Neural cell (in vitro differentiated cells): ENCODE measurements around the gene GAL. TPM values are rescaled to one million over a fixed set of nuclear protein-coding genes. Genes with fewer than 3 reads are reported as not detected.

Experiments used
- H2AFZ ChIP-seq: fragments of 200-600, 300-800 bp; sonication (generic), shearing (Covaris generic); 2 replicates; pipeline ENCODE4 v1.6.0; 2014; ENCODE audit warnings: low read depth, mild to moderate bottlenecking, antibody characterized with exemption, low read length, moderate library complexity
- H3F3A ChIP-seq: fragments of 200-600 bp; shearing (Covaris generic); 2 replicates; pipeline ENCODE4 v1.6.1; 2016; ENCODE audit warnings: mild to moderate bottlenecking, moderate library complexity, mixed read lengths, antibody characterized with exemption, low read length; ENCODE audit not compliant: insufficient read depth, poor library complexity, severe bottlenecking
- H3K27ac ChIP-seq: fragments of 200-600, 300-800 bp; sonication (generic), shearing (Covaris generic); 2 replicates; pipeline ENCODE4 v1.5.1; 2014; ENCODE audit warnings: mild to moderate bottlenecking, low read length, moderate library complexity
- H3K27me3 ChIP-seq: fragments of 300-800, 200-600 bp; sonication (generic), shearing (Covaris generic); 2 replicates; pipeline ENCODE4 v1.6.0; 2014; ENCODE audit warnings: mild to moderate bottlenecking, low read depth, low read length, moderate library complexity; ENCODE audit not compliant: insufficient read depth
- H3K36me3 ChIP-seq: fragments of 300-800, 200-600 bp; sonication (generic), shearing (Covaris generic); 2 replicates; pipeline ENCODE4 v1.5.1; 2014; ENCODE audit warnings: mild to moderate bottlenecking, antibody characterized with exemption, low read length, moderate library complexity; ENCODE audit not compliant: insufficient read depth
- H3K4me2 ChIP-seq: fragments of 300-800, 200-600 bp; sonication (generic), shearing (Covaris generic); 2 replicates; pipeline ENCODE4 v1.6.0; 2014; ENCODE audit warnings: mild to moderate bottlenecking, low read length
- H3K4me3 ChIP-seq: fragments of 300-800, 200-600 bp; sonication (generic), shearing (Covaris generic); 2 replicates; pipeline ENCODE4 v1.5.1; 2014; ENCODE audit warnings: mild to moderate bottlenecking, low read length, moderate library complexity
- H3K79me2 ChIP-seq: fragments of 200-600 bp; shearing (Covaris generic); replicated peaks from 2 replicates; pipeline ENCODE4 v1.6.0; 2014; ENCODE audit warnings: mild to moderate bottlenecking, low read length, moderate library complexity; ENCODE audit not compliant: insufficient read depth
- H3K9ac ChIP-seq: fragments of 300-800, 200-600 bp; sonication (generic), shearing (Covaris generic); 2 replicates; pipeline ENCODE4 v1.6.1; 2016; ENCODE audit warnings: mild to moderate bottlenecking, low read length, mixed read lengths
- H3K9me2 ChIP-seq: fragments of 200-600 bp; shearing (Covaris generic); 2 replicates; pipeline ENCODE4 v1.6.1; 2016; ENCODE audit warnings: mild to moderate bottlenecking, low read length, mixed read lengths; ENCODE audit not compliant: insufficient read depth
- H3K9me3 ChIP-seq: fragments of 200-600, 300-800 bp; sonication (generic), shearing (Covaris generic); 2 replicates; pipeline ENCODE4 v1.6.1; 2016; ENCODE audit warnings: mild to moderate bottlenecking, mixed run types, low read length, moderate library complexity, mixed read lengths
- H4K20me1 ChIP-seq: fragments of 200-600 bp; shearing (Covaris generic); 2 replicates; pipeline ENCODE4 v1.6.1; 2016; ENCODE audit warnings: mild to moderate bottlenecking, mixed run types; ENCODE audit not compliant: insufficient read depth
- CTCF ChIP-seq: fragments of 450-650 bp; IDR thresholded peaks from 2 replicates; pipeline ENCODE4 v1.5.1; 2014; ENCODE audit warnings: antibody characterized with exemption, mild to moderate bottlenecking, moderate library complexity; ENCODE audit not compliant: poor library complexity, severe bottlenecking
- EP300 ChIP-seq: fragments of 450-650 bp; conservative IDR thresholded peaks from 2 replicates; pipeline ENCODE4 v1.6.1; 2014; ENCODE audit warnings: antibody characterized with exemption, mild to moderate bottlenecking, moderate library complexity; ENCODE audit not compliant: poor library complexity, severe bottlenecking
- EZH2 ChIP-seq: fragments of 200-600, 300-800 bp; shearing (Covaris generic), sonication (generic); IDR thresholded peaks from 2 replicates; pipeline ENCODE4 v1.6.1; 2014; ENCODE audit warnings: antibody characterized with exemption, low read length, borderline replicate concordance, mild to moderate bottlenecking; ENCODE audit not compliant: insufficient read depth, poor library complexity, severe bottlenecking
- MXI1 ChIP-seq: fragments of 450-650 bp; conservative IDR thresholded peaks from 2 replicates; pipeline ENCODE4 v1.6.1; 2014; ENCODE audit warnings: antibody characterized with exemption, mild to moderate bottlenecking; ENCODE audit not compliant: poor library complexity, severe bottlenecking
- POLR2AphosphoS5 ChIP-seq: IDR thresholded peaks from 2 replicates; pipeline ENCODE4 v1.6.1; 2012
- RAD21 ChIP-seq: fragments of 450-650 bp; conservative IDR thresholded peaks from 2 replicates; pipeline ENCODE4 v1.6.1; 2014; ENCODE audit warnings: antibody characterized with exemption, mild to moderate bottlenecking, moderate library complexity
- SMC3 ChIP-seq: fragments of 450-650 bp; conservative IDR thresholded peaks from 2 replicates; pipeline ENCODE4 v1.6.1; 2014; ENCODE audit warnings: antibody characterized with exemption, mild to moderate bottlenecking, moderate library complexity; ENCODE audit not compliant: poor library complexity
- TAF1 ChIP-seq: IDR thresholded peaks from 2 replicates; pipeline ENCODE4 v1.6.1; 2012; ENCODE audit warnings: low read depth
- polyA plus RNA-seq: library from polyadenylated mRNA; depleted of rRNA; stranded (reverse); fragments of >200 nt; gene quantifications from 2 replicates; pipeline ENCODE4 v1.2.3, GENCODE V29; 2014
- TF ChIP-seq, protein P1 (sequence below): IDR thresholded peaks from 2 replicates; pipeline ENCODE4 v1.6.1; 2012; ENCODE audit warnings: borderline replicate concordance

The GAL gene
- polyA plus RNA-seq, 1 donor from 2014 or later = 2.1 TPM

DNA sequence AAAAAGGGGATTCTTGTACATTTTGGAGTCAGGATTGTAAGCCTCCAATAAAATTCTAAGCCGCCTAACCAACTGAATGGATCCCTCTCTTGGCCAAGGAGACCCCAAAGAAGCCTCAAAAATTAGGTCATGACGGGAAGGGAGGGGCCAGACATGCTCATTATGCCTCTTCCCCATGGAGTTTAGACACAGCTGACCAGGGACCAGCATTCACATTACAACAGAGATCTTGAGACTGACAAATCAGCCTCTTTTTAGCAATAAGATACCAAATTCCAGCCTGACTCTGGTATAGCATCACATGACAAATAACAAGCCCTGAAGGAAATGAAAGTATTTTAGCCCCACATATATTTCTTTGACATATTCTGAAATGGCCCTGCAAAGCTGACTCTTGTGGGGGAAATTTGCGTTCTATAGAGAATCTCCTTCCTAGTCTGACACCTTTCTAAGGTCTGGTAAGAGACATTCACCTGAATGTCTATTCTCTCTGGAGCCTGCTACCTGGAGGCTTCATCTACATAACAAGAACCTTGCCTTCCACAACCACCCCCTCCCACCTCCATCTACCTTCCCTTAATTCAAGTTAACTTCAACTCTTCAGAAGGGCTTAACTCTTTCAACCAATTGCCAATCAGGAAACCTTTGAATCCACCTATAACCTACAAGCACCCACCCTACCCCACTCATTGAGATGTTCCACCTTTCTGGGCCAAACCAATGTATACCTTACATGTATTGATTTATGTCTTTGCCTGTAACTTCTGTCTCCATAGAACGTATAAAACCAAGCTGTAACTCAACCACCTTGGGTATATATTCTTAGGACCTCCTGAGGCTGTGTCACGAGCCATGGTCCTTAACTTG, 10.3 kb downstream of the GAL start:
- H2AFZ ChIP-seq = no peak overlapping the region
- no peak overlapping the region for H3K27ac ChIP-seq
- peaks cover 3% of the 10 kb centered on the region for H3K27me3 ChIP-seq
- no peaks in the 10 kb centered on the region for H3F3A ChIP-seq
- H3K79me2 ChIP-seq = no peaks in the 10 kb centered on the region
- peaks cover 5% of the 10 kb centered on the region for H3K9me3 ChIP-seq
- H3K9me2 ChIP-seq = no peaks in the 10 kb centered on the region
- H4K20me1 ChIP-seq = no peaks in the 10 kb centered on the region
- H3K4me3 ChIP-seq = no peak overlapping the region
- H3K36me3 ChIP-seq = no peaks in the 10 kb centered on the region
- TF ChIP-seq RAD21 = no peak
- no peak for TF ChIP-seq POLR2AphosphoS5
- TF ChIP-seq MXI1 = no peak
- no peak for TF ChIP-seq EZH2
- TF ChIP-seq, protein P1, sequence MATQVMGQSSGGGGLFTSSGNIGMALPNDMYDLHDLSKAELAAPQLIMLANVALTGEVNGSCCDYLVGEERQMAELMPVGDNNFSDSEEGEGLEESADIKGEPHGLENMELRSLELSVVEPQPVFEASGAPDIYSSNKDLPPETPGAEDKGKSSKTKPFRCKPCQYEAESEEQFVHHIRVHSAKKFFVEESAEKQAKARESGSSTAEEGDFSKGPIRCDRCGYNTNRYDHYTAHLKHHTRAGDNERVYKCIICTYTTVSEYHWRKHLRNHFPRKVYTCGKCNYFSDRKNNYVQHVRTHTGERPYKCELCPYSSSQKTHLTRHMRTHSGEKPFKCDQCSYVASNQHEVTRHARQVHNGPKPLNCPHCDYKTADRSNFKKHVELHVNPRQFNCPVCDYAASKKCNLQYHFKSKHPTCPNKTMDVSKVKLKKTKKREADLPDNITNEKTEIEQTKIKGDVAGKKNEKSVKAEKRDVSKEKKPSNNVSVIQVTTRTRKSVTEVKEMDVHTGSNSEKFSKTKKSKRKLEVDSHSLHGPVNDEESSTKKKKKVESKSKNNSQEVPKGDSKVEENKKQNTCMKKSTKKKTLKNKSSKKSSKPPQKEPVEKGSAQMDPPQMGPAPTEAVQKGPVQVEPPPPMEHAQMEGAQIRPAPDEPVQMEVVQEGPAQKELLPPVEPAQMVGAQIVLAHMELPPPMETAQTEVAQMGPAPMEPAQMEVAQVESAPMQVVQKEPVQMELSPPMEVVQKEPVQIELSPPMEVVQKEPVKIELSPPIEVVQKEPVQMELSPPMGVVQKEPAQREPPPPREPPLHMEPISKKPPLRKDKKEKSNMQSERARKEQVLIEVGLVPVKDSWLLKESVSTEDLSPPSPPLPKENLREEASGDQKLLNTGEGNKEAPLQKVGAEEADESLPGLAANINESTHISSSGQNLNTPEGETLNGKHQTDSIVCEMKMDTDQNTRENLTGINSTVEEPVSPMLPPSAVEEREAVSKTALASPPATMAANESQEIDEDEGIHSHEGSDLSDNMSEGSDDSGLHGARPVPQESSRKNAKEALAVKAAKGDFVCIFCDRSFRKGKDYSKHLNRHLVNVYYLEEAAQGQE = no peak
- no peak overlapping the region for H3K9ac ChIP-seq
- H3K4me2 ChIP-seq = no peak overlapping the region

DNA sequence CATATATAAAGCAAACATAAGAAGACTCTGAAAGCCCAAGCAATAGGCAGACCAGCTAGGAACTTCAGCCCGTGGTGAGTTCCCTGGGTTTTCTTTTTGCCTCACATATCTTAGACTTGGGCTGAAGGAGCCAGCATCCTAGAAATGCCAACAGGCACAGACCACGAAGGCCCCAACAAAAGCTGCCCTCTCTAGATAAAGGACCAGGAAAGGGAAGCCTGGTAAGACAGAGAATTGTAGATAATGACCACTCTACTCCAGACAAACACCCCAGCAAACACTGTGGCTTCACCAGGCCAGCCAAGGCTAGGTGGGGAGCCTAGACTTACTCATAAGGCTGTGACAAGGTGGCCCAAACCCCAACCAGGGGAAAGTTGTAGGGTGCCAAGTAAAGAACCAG, 11.2 kb downstream of the GAL start:
- no peaks in the 10 kb centered on the region for H3K79me2 ChIP-seq
- no peak overlapping the region for H3K4me3 ChIP-seq
- no peak for TF ChIP-seq EP300
- TF ChIP-seq CTCF = no peak
- TF ChIP-seq, protein P1 = no peak
- no peak for TF ChIP-seq MXI1
- no peak for TF ChIP-seq EZH2
- TF ChIP-seq RAD21 = no peak
- TF ChIP-seq TAF1 = no peak
- TF ChIP-seq SMC3 = no peak
- TF ChIP-seq POLR2AphosphoS5 = no peak
- H2AFZ ChIP-seq = no peak overlapping the region
- no peak overlapping the region for H3K4me2 ChIP-seq
- no peak overlapping the region for H3K9ac ChIP-seq
- H3K27ac ChIP-seq = no peak overlapping the region
- H3K36me3 ChIP-seq = no peaks in the 10 kb centered on the region
- H3K9me3 ChIP-seq = peaks cover 5% of the 10 kb centered on the region
- H4K20me1 ChIP-seq = no peaks in the 10 kb centered on the region
- no peaks in the 10 kb centered on the region for H3F3A ChIP-seq
- H3K9me2 ChIP-seq = no peaks in the 10 kb centered on the region
- H3K27me3 ChIP-seq = peaks cover 3% of the 10 kb centered on the region
